ENCODE measurements around the gene THEMIS.

Gene THEMIS

DNA sequence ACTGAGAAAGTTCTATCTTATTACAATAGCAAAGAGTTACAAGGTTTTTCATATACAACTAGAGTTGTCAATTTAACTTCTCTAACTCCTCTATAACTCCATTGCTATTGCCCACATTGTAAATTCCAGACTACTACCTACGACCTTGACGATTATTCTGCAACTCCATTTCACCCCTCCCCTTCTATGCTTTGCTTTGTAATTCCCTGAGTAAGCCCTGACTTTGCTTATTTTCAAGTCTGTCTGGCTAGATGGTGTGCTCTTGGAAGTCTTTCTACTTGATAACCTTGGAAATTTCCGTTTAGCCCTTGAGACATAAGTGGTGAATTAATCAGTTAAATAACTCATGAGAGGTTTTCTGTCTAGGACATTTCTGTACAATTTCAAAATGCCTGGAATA, 162.4 kb downstream of the THEMIS start:
- DNase-seq (ENCODE audit: insufficient read length, low spot score) (no peak), FAIRE-seq (no peak)
- TF ChIP-seq, protein P1, sequence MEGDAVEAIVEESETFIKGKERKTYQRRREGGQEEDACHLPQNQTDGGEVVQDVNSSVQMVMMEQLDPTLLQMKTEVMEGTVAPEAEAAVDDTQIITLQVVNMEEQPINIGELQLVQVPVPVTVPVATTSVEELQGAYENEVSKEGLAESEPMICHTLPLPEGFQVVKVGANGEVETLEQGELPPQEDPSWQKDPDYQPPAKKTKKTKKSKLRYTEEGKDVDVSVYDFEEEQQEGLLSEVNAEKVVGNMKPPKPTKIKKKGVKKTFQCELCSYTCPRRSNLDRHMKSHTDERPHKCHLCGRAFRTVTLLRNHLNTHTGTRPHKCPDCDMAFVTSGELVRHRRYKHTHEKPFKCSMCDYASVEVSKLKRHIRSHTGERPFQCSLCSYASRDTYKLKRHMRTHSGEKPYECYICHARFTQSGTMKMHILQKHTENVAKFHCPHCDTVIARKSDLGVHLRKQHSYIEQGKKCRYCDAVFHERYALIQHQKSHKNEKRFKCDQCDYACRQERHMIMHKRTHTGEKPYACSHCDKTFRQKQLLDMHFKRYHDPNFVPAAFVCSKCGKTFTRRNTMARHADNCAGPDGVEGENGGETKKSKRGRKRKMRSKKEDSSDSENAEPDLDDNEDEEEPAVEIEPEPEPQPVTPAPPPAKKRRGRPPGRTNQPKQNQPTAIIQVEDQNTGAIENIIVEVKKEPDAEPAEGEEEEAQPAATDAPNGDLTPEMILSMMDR (IDR thresholded peaks at IDR 0.05; ENCODE audit: insufficient read depth, missing control alignments) = no peak

DNA sequence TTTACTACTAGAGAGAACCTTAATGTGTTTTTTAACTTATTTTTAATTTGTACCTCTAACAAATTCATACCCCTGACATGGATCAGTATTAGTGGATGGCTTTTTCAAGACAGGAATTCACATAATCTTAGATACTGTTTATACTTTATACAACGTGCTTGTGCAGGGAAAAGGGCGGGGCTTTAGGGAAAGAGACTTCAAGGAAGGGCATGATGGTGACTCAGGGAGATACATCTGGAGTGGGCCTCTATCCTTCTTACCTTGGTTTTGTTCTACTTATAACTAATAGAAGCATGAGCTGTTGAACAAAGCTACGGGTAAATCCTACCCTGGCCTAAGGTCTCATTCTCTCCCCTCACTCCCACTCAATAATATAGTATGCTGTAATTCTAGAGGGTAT, 163.1 kb downstream of the THEMIS start:
- DNase-seq (ENCODE audit: insufficient read length, low spot score) (no peak), FAIRE-seq (no peak)
- TF ChIP-seq, protein P1 (IDR thresholded peaks at IDR 0.05; ENCODE audit: insufficient read depth, missing control alignments) = no peak

DNA sequence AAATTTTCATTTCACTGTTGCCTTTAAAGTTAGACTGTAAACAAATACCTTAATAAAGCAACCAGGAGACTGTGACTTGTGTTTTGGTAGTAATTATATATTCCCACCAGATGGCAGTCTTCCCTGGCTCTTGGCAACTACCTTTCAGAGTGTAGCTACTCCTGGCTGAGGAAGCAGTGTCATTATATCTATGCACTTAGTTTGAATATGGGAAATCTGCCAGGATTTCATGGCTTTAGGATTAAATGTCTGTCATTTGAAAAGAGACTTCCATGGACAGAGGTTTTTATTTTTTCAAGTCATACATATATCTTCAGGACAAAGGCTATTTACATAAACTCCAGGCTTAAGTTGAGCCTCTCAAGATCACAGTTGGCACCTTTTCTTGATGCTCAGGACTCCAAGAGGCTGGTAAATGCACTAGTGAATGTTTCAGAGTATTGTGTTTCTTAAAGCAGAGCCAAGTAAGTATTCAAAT, 163.8 kb downstream of the THEMIS start:
- TF ChIP-seq, protein P1 (IDR thresholded peaks at IDR 0.05; ENCODE audit: insufficient read depth, missing control alignments) = peak; percentile 73
- DNase-seq (ENCODE audit: insufficient read length, low spot score) (no peak), FAIRE-seq (peak; percentile 95)

DNA sequence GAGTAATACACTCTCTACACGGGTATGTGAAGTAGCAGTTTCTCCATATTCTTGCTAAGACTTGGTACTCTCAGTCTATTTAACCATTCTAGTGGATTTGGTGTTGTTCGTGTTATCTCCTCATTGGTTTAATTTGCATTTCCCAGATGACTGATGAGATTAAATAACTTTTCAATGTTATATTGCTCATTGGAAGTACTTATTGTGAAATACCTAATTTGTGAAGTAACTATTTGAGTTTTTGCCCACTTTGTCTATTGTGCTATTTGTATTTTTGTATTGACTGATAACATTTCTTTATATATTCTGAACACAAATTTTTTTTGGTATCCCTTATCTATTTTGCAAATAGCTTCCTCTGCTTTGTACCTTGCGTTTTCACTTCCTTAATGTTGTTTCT, 167.9 kb downstream of the THEMIS start:
- TF ChIP-seq, protein P1 (IDR thresholded peaks at IDR 0.05; ENCODE audit: insufficient read depth, missing control alignments) = no peak
- FAIRE-seq = peak; percentile 58
- DNase-seq (ENCODE audit: insufficient read length, low spot score) = no peak

DNA sequence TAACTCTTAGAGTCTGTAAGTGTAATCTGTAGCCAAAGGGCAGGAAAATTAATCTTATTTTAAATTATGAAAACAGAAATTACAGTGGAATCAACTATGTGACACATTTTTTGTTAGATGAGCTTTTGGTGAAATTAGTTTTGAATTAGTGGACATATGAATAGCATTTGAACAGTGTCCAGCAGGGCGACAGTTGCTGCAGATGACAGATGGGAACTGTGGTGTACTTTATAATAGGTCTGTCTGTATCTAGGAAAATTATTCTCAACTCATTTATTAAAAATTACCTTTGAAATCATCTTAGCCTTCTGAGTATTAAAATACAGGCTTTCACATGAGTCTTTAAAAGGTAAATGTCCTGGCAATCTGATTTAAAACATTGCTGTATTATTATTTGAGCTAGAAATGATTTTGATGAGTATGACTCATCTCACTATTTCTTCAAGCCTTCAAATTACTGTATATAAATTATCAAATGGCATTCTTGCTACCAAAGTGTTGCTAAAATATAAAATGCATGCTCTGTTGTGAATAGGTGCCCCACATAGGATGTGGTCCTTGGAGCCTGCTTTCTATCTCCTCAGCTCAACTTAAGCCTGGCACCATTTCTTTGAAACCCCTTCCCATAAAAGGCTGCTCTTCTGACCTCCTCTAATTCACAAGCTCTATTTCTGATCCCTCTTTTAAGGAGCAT, 173.5 kb downstream of the THEMIS start:
- no peak for DNase-seq (ENCODE audit: insufficient read length, low spot score)
- TF ChIP-seq, protein P1 (IDR thresholded peaks at IDR 0.05; ENCODE audit: insufficient read depth, missing control alignments) = no peak
- FAIRE-seq = no peak

DNA sequence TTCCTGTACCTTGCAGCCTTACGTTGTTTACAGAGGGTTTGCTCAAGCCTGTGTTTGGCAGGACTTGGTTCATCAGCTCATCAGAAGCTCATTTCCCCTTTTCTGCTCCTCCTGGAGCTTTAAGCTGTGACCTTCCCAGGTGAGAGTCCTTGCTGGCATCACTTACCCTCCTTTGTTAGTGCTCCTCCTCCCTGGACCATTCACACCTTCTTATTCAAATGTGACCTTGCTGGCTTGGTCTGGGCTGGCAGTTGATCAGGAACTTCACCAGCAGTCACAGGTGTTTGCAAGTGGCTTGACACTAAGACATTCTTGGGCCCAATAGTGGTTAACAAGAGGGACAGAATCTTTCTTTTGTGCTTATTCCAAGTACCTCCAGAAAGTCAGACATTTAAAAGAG, 175.0 kb downstream of the THEMIS start:
- DNase-seq (ENCODE audit: insufficient read length, low spot score) (no peak), FAIRE-seq (no peak)
- TF ChIP-seq, protein P1 (IDR thresholded peaks at IDR 0.05; ENCODE audit: insufficient read depth, missing control alignments) = no peak

DNA sequence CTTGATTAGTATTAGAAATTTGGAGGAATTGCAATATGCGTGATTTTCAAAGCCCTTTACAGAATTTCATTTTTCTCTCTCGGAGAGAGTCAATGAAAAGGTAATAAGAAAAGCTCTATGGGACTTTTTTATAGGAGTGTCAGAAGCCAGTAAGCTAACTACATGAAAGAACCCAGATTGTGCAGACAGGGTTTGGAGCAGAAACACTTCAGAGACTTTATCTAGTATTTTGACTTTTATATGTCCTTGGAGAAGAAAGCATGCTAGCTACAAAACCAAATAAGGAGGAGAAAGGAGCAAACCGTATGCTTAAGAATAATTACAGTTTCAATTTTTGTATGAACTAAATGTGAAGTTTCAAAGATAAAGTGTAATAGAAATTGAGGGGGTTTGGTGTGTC, 182.2 kb downstream of the THEMIS start:
- TF ChIP-seq, protein P1 (IDR thresholded peaks at IDR 0.05; ENCODE audit: insufficient read depth, missing control alignments) = no peak
- FAIRE-seq (no peak), DNase-seq (ENCODE audit: insufficient read length, low spot score) (no peak)
